GM20000 (cell line): ENCODE measurements around the gene AGPAT4.

Experiments used
- DNase-seq: peaks from one replicate; pipeline ENCODE4 v3.0.0; 2012; ENCODE audit warnings: low spot score
- TF ChIP-seq, protein P1 (sequence below): IDR thresholded peaks from 2 replicates; pipeline ENCODE4 v1.5.1; 2012; ENCODE audit warnings: mild to moderate bottlenecking, control low read depth; ENCODE audit errors: extremely low read depth, missing control alignments

The AGPAT4 gene

DNA sequence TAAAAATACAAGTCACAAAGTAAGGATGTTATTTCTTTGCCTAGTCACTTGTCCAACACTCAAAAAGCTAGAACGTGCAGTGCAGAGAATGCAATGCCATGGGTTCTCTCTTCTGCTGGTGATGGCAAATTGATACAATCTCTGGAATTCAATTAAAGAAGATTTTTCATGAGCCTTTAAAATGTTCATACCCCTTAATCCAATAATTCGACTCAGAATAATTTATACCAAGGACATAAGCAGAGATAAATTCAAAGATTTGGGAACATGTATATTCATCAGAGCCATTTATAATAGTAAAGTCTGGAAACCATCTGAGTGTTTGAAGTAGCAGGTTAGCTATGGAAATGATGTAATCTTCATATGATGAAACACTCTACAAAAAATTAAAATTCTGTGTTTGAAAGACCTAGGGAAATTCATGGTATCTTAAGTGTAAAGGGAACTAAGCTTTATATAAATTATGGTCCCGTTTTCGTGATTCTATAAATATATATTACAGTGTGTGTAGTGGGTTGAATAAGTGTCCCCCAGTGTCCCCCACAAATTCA, 2.8 kb upstream of the AGPAT4 start:
- no peak for DNase-seq
- TF ChIP-seq, protein P1, sequence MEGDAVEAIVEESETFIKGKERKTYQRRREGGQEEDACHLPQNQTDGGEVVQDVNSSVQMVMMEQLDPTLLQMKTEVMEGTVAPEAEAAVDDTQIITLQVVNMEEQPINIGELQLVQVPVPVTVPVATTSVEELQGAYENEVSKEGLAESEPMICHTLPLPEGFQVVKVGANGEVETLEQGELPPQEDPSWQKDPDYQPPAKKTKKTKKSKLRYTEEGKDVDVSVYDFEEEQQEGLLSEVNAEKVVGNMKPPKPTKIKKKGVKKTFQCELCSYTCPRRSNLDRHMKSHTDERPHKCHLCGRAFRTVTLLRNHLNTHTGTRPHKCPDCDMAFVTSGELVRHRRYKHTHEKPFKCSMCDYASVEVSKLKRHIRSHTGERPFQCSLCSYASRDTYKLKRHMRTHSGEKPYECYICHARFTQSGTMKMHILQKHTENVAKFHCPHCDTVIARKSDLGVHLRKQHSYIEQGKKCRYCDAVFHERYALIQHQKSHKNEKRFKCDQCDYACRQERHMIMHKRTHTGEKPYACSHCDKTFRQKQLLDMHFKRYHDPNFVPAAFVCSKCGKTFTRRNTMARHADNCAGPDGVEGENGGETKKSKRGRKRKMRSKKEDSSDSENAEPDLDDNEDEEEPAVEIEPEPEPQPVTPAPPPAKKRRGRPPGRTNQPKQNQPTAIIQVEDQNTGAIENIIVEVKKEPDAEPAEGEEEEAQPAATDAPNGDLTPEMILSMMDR, result no peak

DNA sequence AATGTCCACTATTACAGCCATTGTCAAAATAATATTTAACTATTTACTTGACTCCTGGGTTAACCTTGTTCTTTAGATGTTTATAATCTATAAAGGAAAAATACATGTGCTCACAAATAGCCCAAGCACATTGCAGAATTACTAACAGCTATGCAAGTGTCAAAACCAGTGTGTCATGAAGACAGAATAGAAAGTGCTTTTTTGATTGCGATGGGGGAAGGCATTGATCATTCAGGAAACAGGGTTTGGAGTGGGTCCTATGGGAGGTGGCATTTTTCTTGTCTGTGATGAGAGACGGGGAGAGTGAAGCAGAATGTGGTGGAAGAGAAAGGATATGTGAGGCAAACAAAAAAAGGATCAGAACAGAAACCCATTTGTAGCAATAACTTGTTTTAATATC, 1.0 kb upstream of the AGPAT4 start:
- DNase-seq, result no peak
- TF ChIP-seq, protein P1, result no peak

DNA sequence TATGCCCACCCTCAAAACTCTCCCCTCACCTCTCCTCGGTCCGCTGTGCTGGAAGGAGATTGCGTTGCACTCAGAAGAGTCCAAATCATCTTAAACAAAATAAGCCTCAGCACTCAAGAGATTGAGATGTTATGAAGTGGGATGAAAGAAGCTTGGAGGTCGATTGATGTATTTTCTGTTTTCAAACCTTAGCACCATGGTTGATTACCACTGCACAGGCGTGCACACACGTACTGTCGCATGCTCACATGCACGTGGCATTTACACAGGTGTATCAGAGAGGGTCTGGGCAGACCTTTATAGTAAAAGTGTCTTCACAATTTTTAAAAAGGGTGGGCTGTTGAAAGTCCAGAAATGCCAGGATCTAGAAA, 612 bp upstream of the AGPAT4 start:
- no peak for DNase-seq
- TF ChIP-seq, protein P1, result no peak

DNA sequence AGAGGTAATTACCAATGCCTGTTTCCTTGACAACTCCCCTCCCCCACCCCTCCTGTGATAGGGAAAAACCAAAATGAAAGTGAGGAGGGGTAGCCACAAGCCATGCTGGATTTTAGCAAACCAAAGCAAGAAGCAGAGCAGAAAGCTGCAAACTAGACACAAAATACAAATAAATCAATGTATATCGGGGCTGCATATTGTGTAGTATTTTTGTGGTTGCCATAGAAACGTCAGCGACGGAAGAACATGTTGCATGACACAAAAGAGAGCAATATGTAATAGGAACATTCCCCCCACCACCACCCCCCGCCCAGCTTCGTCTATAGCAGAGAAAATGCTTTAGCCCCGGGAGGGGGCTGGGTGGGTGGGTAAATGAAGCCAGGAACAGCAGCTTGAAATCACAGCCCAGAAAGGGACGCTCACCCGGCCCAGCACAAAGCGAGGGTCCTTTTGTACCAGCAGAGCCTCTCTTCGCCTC, 548 bp downstream of the AGPAT4 start:
- peak; percentile 19 for DNase-seq
- TF ChIP-seq, protein P1, result no peak

DNA sequence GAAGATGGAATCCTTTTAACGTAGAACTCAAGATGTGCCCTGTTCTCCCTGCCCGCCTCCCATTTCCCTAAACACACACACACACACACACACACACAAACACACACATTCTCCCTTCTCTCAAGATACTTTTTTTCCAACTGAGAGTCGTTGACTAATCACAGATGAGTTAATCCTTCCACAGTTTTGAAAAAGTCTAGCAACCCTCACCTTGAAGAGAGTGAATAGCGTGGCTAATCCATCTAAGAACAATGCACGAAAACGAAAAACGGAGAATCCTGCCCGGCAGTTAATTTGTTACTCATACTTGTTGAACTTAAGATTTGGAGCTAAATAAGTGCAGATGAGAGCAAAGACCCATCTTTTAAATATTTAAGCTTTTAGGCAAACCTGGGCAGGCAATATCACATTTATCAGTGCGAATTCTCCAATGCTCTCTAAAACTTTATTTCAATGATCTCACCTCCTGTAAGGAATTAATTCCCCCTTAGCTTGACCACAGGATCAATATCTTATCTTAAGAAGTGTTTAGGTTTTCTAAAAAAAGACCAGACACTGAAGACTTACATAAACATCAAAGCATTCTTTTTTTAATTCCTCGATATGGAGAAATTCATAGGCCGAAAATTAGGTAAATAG, 1.1 kb downstream of the AGPAT4 start:
- no peak for DNase-seq
- TF ChIP-seq, protein P1, result no peak

DNA sequence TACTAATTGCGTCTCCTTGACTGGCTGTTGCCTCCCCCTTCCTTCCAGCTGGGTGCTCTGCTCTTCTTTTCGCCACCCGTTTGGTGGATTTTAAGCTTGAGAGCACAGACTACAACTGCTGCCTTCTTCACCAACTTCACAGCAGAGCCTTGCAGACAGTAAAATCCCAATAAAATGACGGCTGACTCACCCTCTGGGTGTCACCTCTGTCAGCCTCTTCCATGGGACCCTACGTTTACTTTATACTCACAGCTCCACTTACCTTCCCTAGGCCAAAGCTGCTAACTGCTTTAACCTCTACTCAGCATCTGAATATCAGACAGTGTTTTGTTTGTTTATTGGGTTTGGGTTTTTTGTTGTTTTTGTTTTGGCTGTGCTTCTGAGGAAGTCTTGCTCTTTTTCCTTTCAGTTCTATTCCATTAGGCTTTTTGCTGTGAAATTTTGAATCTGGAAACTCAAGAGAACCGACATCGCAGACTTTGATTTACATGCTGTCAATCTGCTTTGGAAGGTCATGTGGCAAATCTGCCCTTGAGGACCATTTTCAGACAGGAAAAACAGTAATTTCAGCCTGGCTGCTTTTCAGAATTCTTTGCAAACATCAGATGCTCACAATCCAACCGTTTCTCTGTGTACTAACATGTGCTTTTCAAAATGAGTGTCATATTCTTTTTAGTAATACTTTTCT, 2.4 kb downstream of the AGPAT4 start:
- TF ChIP-seq, protein P1, result no peak
- DNase-seq, result no peak

DNA sequence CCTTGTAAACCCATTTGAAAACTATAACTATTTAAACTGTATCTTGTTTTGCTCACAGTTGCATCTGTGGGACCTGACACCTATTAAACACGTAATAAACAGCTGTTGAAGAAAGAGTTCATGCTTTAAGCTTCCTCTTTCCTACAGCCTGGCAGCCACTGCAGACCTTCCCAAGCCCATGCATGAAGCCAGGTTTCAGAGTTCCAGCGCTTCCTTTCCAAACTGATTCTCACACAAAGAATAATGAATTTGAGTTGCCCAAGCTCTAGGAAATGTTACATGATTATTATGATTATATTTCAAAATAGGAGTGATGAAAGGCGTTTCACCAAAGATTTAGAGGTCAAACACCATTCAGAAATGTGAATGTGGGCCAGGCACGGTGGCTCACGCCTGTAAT, 3.7 kb downstream of the AGPAT4 start:
- DNase-seq, result no peak
- TF ChIP-seq, protein P1, result no peak
